Liver (tissue), 9 donors: Measurements from ENCODE around the gene STX1A. TPM values are rescaled to one million over a fixed set of nuclear protein-coding genes. Genes with fewer than 3 reads are reported as not detected.

Experiments used
- DNase-seq: peaks from one replicate; pipeline ENCODE4 v3.0.0-alpha.2; 2017; ENCODE audit warnings: low spot score
- H3K27ac ChIP-seq, 2 donors: one replicate each; pipeline ENCODE4 v1.7.0; 2013; ENCODE audit warnings: inconsistent platforms in 2 of 2, low read length in 2 of 2, control low read depth in 1 of 2, low read depth in 1 of 2, mild to moderate bottlenecking in 1 of 2
- H3K27me3 ChIP-seq, 4 donors: one replicate each; pipeline versions ENCODE4 v1.6.1 to v1.7.0; 2013; ENCODE audit warnings: low read length in 3 of 4, inconsistent platforms in 1 of 4, mild to moderate bottlenecking in 1 of 4, moderate library complexity in 1 of 4; ENCODE audit not compliant: control insufficient read depth in 4 of 4, insufficient read depth in 4 of 4
- H3K36me3 ChIP-seq, 4 donors: one replicate each; pipeline versions ENCODE4 v1.6.1 to v1.7.0; 2013; ENCODE audit warnings: low read length in 3 of 4, mild to moderate bottlenecking in 3 of 4, low read depth in 1 of 4, moderate library complexity in 1 of 4; ENCODE audit not compliant: control insufficient read depth in 4 of 4, insufficient read depth in 3 of 4
- H3K4me1 ChIP-seq, 4 donors: one replicate each; pipeline versions ENCODE4 v1.6.1 to v1.7.0; 2013; ENCODE audit warnings: low read length in 3 of 4, mild to moderate bottlenecking in 3 of 4, moderate library complexity in 1 of 4; ENCODE audit not compliant: control insufficient read depth in 4 of 4, insufficient read depth in 4 of 4
- H3K4me3 ChIP-seq, 3 donors: one replicate each; pipeline versions ENCODE4 v1.6.1 to v1.7.0; 2013; ENCODE audit warnings: low read length in 3 of 3, control low read depth in 1 of 3, low read depth in 1 of 3, mild to moderate bottlenecking in 1 of 3
- H3K9ac ChIP-seq, 2 donors: one replicate each; pipeline ENCODE4 v1.7.0; 2013; ENCODE audit warnings: low read length in 2 of 2, mild to moderate bottlenecking in 2 of 2, moderate library complexity in 2 of 2, control low read depth in 1 of 2, low read depth in 1 of 2
- H3K9me3 ChIP-seq, 4 donors: one replicate each; pipeline versions ENCODE4 v1.6.1 to v1.7.0; 2013; ENCODE audit warnings: low read length in 3 of 4; ENCODE audit not compliant: control insufficient read depth in 4 of 4
- EGR1 ChIP-seq, 2 donors: IDR thresholded peaks; 2 replicates each; pipeline ENCODE4 v1.6.1; 2016 to 2018; ENCODE audit warnings: antibody characterized with exemption in 2 of 2, low read depth in 2 of 2
- FOXA2 ChIP-seq: IDR thresholded peaks from 2 replicates; pipeline ENCODE4 v1.6.1; 2016; ENCODE audit warnings: antibody characterized with exemption
- GABPA ChIP-seq, 2 donors: IDR thresholded peaks in 1 of 2; conservative IDR thresholded peaks in 1 of 2; 2 replicates each; pipeline ENCODE4 v1.6.1; 2016; ENCODE audit warnings: antibody characterized with exemption in 2 of 2, mild to moderate bottlenecking in 1 of 2, moderate library complexity in 1 of 2
- HNF4A ChIP-seq, 2 donors: conservative IDR thresholded peaks; 2 replicates each; pipeline ENCODE4 v1.6.1; 2016; ENCODE audit warnings: antibody characterized with exemption in 2 of 2, mild to moderate bottlenecking in 2 of 2
- HNF4G ChIP-seq: IDR thresholded peaks from 2 replicates; pipeline ENCODE4 v1.6.1; 2016; ENCODE audit warnings: antibody characterized with exemption
- NR2F2 ChIP-seq: IDR thresholded peaks from 2 replicates; pipeline ENCODE4 v1.6.1; 2016; ENCODE audit warnings: antibody characterized with exemption
- RAD21 ChIP-seq, 2 donors: IDR thresholded peaks; 2 replicates each; pipeline ENCODE4 v1.6.1; 2016; ENCODE audit warnings: antibody characterized with exemption in 2 of 2, mild to moderate bottlenecking in 2 of 2
- RXRA ChIP-seq, 2 donors: IDR thresholded peaks; 2 replicates each; pipeline ENCODE4 v1.6.1; 2017 to 2018; ENCODE audit warnings: antibody characterized with exemption in 2 of 2, mild to moderate bottlenecking in 1 of 2
- SP1 ChIP-seq: IDR thresholded peaks from 2 replicates; pipeline ENCODE4 v1.6.1; 2018; ENCODE audit warnings: antibody characterized with exemption, mild to moderate bottlenecking
- YY1 ChIP-seq: IDR thresholded peaks from 2 replicates; pipeline ENCODE4 v1.6.1; 2016; ENCODE audit warnings: antibody characterized with exemption, mild to moderate bottlenecking
- WGBS: extraction: QIAGEN DNeasy Blood & Tissue Kit; methylation state at CpG from one replicate; pipeline ENCODE4 v1.1.7; 2013; 5-methylcytosine and 5-hydroxymethylcytosine counted together
- polyA plus RNA-seq, 2 donors: library from polyadenylated mRNA; stranded (reverse) in 1 of 2; unstranded in 1 of 2; fragments of 200-250 nt in 1 of 2; fragments of >200 nt in 1 of 2; fragmentation: Nextera tagmentation in 1 of 2; extraction: Ambion mirVana in 1 of 2; gene quantifications; one replicate each; pipeline versions ENCODE4 v1.2.1 to v1.2.3, GENCODE V29; 2013 to 2015
- total RNA-seq, 2 donors: library from RNA; depleted of rRNA; stranded (reverse); fragments of >200 nt; gene quantifications; one replicate each; pipeline ENCODE4 v1.2.3, GENCODE V29; 2014
- TF ChIP-seq, protein P1 (sequence below): fragments of 150-350 bp; IDR thresholded peaks from 2 replicates; pipeline ENCODE4 v1.5.1; 2017; ENCODE audit warnings: improper control_type of control experiment, low read depth, low read length; ENCODE audit not compliant: missing input control
- TF ChIP-seq, protein P2 (sequence below): IDR thresholded peaks from 2 replicates; pipeline ENCODE4 v1.6.1; 2016; ENCODE audit warnings: antibody characterized with exemption
- TF ChIP-seq, protein P3 (sequence below): IDR thresholded peaks from 2 replicates; pipeline ENCODE4 v1.6.1; 2016; ENCODE audit warnings: antibody characterized with exemption, mild to moderate bottlenecking
- TF ChIP-seq, protein P4 (sequence below): IDR thresholded peaks from 2 replicates; pipeline ENCODE4 v1.6.1; 2016; ENCODE audit warnings: antibody characterized with exemption
- donor health status: healthy.
- donor health status: healthy.
- donor health status: healthy.
- donor health status: healthy.
- donor health status: healthy.

STX1A gene
- total RNA-seq (1 to 10 TPM in 1 of 2 donors, under 1 TPM in 1; 0.79 to 1.9 TPM), polyA plus RNA-seq (1 to 10 TPM in 1 of 2 donors, under 1 TPM in 1; 0.49 to 1.4 TPM)

DNA sequence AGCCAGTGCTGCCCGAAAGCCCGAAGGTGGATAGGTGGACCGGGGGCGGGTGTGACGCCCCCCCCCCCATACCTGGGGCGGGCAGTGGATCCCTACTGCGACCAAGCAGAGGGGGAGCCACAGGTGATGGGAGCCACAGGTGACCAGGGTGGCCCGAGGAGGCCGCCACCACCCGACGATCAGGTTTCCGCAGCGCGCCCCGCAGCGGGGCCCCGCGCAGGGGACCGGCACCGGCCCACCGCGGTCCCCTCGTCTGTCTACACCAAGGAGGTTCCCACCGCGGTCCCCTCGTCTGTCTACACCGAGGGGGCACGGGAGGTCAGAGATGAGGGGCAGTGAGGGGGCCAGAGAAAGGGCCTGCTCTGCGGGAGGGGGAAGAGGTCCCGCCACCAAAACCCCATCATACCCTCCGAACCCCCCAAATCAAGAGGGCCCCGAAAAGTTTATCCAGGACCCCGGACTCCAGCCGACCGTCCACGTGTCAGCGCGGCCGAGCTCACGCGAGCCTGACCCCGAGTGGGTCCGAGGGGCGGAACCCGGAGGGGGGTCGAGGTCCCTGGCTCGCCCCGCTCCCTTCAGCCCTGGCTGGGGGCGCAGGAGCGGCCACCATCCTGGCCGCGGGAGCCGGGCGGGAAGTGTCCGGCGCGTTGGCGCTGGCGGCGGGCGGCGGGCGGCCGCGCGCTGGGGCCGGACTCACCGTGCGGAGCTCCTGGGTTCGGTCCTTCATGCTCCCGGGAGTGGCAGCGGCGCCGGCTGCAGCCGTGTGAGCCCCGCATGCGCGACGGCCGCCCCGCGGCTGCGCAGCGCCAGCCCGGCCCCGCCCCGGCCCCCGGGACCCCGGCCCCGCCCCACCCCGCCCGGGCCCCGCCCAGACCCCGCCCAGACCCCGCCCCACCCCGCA lies at the start of gene STX1A:
Gene STX1A (minus strand): TSS at position 765 of the 901 bp plus-strand sequence. CDS start 38 bp downstream, at position 727.
- Histone ChIP-seq H3K36me3 (no peaks in the 10 kb centered on the region), H3K4me1 (peaks cover 12 to 31% (median 20%) of the 10 kb centered on the region in 4 donors), H3K4me3 (peak within 1 kb of the TSS; percentile 42 to 90 (median 70)), H3K27ac (no peak within 1 kb of the TSS), H3K27me3 (no peaks in the 10 kb centered on the region), H3K9ac (peak within 1 kb of the TSS; percentile 28 to 80), H3K9me3 (no peaks in the 10 kb centered on the region)
- no peak for TF ChIP-seq EGR1 (IDR thresholded peaks at IDR 0.05; ENCODE audit: low read depth in 2 of 2)
- TF ChIP-seq YY1: no peak
- TF ChIP-seq, protein P1, sequence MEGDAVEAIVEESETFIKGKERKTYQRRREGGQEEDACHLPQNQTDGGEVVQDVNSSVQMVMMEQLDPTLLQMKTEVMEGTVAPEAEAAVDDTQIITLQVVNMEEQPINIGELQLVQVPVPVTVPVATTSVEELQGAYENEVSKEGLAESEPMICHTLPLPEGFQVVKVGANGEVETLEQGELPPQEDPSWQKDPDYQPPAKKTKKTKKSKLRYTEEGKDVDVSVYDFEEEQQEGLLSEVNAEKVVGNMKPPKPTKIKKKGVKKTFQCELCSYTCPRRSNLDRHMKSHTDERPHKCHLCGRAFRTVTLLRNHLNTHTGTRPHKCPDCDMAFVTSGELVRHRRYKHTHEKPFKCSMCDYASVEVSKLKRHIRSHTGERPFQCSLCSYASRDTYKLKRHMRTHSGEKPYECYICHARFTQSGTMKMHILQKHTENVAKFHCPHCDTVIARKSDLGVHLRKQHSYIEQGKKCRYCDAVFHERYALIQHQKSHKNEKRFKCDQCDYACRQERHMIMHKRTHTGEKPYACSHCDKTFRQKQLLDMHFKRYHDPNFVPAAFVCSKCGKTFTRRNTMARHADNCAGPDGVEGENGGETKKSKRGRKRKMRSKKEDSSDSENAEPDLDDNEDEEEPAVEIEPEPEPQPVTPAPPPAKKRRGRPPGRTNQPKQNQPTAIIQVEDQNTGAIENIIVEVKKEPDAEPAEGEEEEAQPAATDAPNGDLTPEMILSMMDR: no peak
- DNase-seq: peak; percentile 55
- 3% methylated on average over 96 of the region's 96 CpGs for WGBS

DNA sequence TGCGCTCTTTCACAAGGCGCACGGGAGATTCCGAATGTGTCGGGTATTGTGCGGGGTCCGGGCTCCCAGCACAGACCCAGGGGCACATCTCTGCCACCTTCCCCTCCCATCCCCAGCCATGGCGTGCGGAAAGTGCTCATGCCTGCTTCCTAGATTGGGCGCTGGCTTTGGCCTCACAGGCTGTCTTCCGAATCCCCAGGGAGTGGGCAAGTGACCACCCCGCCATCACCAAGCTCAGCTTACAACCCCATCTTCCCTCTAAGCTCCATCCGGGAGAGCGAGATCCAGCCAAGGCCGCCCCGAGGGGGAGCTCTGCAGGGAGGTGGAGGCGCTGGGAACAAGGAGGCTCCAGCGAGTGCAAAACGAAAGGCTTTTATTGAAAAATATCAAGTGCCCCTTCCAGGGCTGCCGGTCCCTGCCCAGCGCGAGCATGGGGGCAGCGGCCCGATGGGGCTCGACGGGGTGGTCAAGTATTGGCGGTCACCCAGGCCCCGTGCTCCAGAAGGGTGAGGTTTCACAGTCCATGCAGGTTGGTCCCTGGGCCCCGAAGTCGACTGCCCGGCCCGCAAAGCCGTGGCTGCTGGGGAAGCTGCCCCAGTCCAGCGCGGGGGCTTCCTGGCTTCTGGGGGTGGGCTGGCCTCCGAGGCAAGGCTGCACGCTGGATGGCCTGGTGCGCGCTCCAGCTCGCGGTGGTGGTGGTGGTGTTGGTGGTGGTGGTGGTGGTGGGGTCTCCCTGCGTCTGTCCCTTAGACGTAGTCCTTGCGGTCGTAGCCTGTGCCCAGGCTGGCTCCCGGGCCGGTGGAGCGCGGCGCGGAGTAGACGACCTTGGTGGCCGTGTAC lies 49.4 kb upstream of the STX1A start:
- Histone ChIP-seq H3K9me3 (no peaks in the 10 kb centered on the region), H3K4me1 (peaks cover 16 to 45% (median 35%) of the 10 kb centered on the region in 4 donors), H3K36me3 (no peaks in the 10 kb centered on the region), H3K4me3 (peak overlapping the region in 2 of 3 donors; percentile 68 to 81), H3K27ac (peak overlapping the region; percentile 91 to 94), H3K27me3 (no peaks in the 10 kb centered on the region), H3K9ac (no peak overlapping the region)
- DNase-seq: no peak
- WGBS: 61% methylated on average over 53 of the region's 53 CpGs
- TF ChIP-seq, protein P2, sequence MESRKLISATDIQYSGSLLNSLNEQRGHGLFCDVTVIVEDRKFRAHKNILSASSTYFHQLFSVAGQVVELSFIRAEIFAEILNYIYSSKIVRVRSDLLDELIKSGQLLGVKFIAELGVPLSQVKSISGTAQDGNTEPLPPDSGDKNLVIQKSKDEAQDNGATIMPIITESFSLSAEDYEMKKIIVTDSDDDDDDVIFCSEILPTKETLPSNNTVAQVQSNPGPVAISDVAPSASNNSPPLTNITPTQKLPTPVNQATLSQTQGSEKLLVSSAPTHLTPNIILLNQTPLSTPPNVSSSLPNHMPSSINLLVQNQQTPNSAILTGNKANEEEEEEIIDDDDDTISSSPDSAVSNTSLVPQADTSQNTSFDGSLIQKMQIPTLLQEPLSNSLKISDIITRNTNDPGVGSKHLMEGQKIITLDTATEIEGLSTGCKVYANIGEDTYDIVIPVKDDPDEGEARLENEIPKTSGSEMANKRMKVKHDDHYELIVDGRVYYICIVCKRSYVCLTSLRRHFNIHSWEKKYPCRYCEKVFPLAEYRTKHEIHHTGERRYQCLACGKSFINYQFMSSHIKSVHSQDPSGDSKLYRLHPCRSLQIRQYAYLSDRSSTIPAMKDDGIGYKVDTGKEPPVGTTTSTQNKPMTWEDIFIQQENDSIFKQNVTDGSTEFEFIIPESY: no peak
- TF ChIP-seq, protein P3, sequence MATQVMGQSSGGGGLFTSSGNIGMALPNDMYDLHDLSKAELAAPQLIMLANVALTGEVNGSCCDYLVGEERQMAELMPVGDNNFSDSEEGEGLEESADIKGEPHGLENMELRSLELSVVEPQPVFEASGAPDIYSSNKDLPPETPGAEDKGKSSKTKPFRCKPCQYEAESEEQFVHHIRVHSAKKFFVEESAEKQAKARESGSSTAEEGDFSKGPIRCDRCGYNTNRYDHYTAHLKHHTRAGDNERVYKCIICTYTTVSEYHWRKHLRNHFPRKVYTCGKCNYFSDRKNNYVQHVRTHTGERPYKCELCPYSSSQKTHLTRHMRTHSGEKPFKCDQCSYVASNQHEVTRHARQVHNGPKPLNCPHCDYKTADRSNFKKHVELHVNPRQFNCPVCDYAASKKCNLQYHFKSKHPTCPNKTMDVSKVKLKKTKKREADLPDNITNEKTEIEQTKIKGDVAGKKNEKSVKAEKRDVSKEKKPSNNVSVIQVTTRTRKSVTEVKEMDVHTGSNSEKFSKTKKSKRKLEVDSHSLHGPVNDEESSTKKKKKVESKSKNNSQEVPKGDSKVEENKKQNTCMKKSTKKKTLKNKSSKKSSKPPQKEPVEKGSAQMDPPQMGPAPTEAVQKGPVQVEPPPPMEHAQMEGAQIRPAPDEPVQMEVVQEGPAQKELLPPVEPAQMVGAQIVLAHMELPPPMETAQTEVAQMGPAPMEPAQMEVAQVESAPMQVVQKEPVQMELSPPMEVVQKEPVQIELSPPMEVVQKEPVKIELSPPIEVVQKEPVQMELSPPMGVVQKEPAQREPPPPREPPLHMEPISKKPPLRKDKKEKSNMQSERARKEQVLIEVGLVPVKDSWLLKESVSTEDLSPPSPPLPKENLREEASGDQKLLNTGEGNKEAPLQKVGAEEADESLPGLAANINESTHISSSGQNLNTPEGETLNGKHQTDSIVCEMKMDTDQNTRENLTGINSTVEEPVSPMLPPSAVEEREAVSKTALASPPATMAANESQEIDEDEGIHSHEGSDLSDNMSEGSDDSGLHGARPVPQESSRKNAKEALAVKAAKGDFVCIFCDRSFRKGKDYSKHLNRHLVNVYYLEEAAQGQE: no peak
- TF ChIP-seq FOXA2 (no peak), NR2F2 (no peak), RXRA (IDR thresholded peaks at IDR 0.05) (no peak), YY1 (no peak), SP1 (no peak), RAD21 (IDR thresholded peaks at IDR 0.05) (no peak), EGR1 (IDR thresholded peaks at IDR 0.05; ENCODE audit: low read depth in 2 of 2) (no peak), GABPA (IDR thresholded peaks at IDR 0.05 in 1 of 2, conservative IDR thresholded peaks at IDR 0.05 in 1 of 2) (no peak), HNF4A (conservative IDR thresholded peaks at IDR 0.05) (no peak), HNF4G (no peak)
- TF ChIP-seq, protein P4, sequence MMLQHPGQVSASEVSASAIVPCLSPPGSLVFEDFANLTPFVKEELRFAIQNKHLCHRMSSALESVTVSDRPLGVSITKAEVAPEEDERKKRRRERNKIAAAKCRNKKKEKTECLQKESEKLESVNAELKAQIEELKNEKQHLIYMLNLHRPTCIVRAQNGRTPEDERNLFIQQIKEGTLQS: no peak
